G401.6 (cell line): ENCODE data around the gene B4GAT1.
A peak's percentile ranks its signal among the peaks of the same experiment; 100 is the strongest.
"Not testable (repeated sequence)": the region's sequence is repeated elsewhere in the genome, so short reads cannot be mapped to it uniquely, and the experiment has no call there.

ENCODE experiments used
- FAIRE-seq: peaks from 2 replicates; lab custom pipeline; 2012; peaks lifted over from hg19 to GRCh38; lab: Jason Lieb, UNC

Gene B4GAT1

DNA sequence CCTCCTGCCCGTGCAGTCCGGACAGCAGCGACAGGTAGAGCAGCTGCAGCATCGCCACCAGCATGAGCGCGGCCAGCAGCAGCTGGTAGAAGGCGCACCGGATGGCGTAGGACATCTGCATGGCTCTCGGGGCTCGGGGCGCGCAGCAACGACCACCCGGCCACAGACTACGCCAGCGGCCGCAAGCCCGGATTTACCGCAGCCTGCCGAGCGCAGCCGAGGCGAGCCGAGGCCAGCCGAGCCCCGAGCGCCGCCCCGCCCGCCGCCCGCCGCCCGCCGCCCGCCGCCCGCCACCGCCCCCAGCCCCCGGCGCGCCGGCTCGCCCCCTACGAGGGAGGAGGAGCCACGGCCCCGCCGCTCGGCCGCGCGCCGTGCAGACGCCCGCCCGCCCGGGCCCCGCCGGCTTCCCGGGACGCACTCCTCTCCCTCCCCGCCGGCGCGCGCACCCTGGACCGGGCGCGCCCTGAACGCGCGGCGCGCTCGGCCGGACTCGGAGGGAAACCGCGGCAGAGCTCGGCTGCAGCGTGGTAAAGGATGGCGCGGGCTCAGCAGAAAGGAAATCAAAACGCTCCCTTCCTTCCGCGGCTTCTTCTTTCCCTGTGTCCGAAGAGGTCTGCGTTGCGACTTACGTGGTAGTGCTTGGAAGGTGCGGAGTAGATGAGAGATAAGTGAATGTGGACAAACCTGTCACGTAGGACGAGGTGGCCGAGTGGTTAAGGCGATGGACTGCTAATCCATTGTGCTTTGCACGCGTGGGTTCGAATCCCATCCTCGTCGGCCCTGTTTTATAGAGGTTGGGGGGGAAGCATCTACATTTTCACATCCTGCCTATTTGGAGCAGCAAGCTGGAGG is at the start of gene B4GAT1:
Gene B4GAT1 (minus strand): TSS at position 205 of the 852 bp plus-strand sequence. CDS start 84 bp downstream, at position 121.
- FAIRE-seq = no peak

DNA sequence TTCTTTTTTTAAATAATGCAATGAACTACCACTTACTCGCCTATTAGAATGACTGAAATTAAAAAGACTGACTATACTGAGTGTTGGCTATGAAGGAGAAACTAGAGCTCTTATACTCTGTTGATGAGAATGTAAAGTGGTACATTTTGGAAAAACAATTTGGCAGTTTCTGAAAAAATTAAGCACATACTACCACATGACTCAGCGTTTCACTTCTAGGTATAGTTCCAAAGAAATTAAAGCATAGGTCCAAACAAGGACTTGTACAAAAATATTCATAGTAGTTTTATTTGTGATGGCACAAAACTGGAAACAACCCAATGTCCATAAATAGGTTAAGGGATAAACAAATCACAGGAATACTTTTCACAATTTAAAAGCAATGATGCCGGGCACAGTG is 46.5 kb upstream of the B4GAT1 start:
- no peak for FAIRE-seq

- no peak for FAIRE-seq
Measured at GRCh38 chr11:66391322-66391721, 43.9 kb upstream of the B4GAT1 start.

DNA sequence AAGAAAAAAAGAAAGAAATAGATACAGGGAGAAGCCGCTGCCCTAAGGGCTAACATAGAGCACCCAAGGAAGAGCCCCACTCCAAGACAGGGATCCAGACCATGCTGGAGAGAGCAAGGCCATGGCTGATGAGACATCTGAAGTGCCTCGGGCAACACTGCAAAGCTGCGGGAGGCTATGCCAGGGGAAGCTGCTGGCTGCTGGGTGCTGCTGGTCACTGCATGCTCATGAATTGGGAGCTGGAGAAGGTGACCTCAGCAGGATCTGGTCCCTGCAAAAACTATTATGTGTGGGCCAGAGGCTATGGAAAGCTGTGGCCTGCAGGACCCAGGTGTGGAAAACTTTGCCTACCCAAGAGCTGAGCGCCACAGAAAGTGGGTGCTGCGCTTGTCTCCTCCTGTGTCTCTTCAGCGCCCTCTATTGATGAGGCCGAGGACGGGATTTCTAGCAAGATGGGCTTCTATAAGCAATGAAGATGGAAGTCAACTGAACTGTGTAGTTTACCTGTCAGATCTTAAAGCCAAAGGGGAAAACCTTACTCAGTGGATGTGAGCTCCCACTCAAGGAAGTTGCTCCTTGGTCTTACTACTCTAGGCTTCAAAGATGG is 41.5 kb upstream of the B4GAT1 start:
- no peak for FAIRE-seq

GRCh38 chr11:66386171-66387069 is 39.0 kb upstream of the B4GAT1 start:
- peak; percentile 94 for FAIRE-seq

DNA sequence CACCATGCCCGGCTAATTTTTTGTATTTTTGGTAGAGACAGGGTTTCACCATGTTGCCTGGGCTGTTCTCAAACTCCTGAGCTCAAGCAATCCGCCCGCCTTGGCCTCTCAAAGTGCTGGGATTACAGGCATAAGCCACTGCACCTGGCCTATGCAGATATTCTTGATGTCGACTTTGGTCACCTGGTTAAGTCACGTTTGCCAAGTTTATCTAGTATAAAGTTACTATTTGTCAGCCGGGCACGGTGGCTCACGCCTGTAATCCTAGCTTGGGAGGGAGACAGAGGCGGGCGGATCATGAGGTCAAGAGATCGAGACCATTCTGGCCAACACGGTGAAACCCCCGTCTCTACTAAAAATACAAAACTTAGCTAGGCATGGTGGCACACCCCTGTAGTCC is 36.9 kb upstream of the B4GAT1 start:
- not testable (repeated sequence) for FAIRE-seq

- not testable (repeated sequence) for FAIRE-seq
Measured at GRCh38 chr11:66380264-66380663, 32.8 kb upstream of the B4GAT1 start.

- FAIRE-seq = not testable (repeated sequence)
Measured at GRCh38 chr11:66373690-66374287, 26.4 kb upstream of the B4GAT1 start.

- FAIRE-seq = no peak
Measured at GRCh38 chr11:66373265-66373664, 25.8 kb upstream of the B4GAT1 start.

DNA sequence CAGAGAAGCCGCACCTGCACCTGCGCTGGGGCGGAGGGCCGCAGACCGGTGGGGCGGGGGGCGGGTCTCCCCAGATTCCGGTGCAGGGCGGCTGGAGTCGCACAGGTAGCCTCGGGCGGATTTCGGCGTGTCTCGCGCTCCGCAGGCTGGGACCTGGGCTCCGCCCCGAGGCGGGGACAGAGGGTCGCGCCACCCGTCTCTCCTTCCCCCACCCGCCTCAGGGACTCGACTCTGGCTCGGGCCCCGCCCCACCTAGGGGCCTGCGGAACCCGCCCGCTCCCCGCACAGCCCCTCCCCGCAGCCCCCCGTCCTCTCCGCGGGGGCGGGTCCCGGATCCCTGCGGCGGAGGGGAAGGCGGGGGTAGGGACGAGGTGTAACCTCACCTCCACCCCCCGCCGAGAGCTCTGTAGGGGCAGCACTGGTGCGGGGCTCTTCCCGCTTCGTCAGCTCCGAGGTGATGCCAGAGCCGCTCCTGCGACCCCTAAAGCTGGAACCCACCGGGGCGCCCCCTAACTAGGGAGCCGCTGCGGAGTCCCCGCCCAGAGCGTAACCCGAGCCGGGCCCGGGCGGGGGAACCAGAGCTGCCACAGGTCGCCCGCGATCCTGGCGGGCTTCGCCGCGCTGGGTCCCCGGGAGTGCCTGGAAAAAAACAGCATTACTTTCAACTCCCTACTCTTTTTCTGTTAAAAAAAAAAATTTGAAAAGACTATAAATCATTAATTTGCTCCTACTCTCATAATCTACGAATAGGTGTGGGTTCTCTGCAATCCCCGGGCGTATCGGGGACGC is 24.4 kb upstream of the B4GAT1 start, which contains the start of gene SLC29A2:
Gene SLC29A2 (minus strand): TSS at position 134 of the 789 bp plus-strand sequence. CDS start 169 bp downstream, outside the sequence.
- peak; percentile 36 for FAIRE-seq

DNA sequence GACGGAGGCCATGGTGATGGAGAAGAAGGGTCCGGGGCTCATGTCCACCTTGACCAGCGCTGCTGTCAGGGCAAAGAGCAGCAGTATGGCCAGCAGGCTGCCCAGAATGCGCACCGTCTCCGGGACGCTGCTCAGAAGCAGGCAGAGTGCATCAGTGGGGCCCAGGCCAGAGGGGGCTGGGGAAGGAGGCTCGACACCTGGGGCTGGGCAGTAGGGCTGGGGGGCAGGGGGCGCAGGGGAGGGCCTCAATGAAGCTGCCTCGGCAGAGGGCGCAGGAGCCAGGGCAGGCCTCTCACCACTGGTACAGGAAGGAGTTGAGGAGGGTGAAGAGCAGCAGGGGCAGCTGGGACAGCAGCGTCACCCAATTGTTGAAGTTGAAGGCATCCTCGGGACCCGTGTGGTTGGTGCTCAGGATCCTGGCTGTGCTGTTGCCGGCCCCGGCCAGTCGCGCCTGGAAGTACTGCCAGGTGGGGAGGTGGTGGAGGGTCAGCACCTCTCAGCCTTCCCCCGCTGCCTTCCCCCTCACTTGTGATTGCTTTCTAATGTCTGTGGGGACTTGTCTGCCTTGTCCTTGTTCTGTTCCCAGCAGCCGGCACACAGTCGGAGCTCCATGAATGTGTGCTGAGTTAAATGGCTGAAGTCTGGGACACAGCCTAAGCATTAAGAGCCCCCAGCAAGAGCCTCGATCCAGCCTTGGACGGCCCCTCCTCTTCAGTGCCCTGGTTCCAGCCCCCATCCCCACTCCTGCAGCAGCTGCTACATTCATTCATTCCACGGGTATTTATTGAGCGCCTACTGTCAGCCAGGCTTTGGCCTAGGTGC is 21.9 kb upstream of the B4GAT1 start:
- no peak for FAIRE-seq

- FAIRE-seq = no peak
Measured at GRCh38 chr11:66368484-66368883, 21.1 kb upstream of the B4GAT1 start.

GRCh38 chr11:66367561-66368312 is 20.3 kb upstream of the B4GAT1 start:
- no peak for FAIRE-seq

DNA sequence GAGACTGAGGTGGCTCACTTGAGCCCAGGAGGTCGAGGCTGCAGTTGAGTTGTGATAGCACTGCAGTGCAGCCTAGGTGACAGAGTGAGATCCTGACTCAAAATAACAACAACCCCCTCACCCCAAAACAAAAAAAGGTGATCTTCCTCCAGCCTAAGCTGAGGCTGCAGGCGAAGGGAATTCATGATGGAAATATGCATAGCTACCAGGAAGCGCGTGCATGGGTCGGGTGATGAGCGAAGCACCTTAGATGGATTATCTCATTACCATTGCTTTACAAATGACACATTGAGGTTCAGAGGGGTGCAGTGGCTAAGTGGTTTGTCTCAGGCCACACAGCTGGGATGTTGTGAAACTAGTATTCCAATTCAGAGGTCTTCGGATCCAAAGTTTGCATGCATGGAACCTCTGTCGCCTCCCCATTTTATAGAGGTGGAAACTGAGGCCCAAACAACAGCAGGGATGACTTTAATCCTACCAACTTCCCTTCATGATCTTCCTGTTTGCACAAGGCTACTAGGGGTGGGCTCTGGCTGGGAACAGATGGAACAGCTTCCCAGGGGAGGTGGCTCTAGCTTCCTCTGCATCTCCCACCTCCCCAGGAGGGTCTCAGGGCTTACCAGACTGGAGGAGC is 19.5 kb upstream of the B4GAT1 start:
- FAIRE-seq = no peak

DNA sequence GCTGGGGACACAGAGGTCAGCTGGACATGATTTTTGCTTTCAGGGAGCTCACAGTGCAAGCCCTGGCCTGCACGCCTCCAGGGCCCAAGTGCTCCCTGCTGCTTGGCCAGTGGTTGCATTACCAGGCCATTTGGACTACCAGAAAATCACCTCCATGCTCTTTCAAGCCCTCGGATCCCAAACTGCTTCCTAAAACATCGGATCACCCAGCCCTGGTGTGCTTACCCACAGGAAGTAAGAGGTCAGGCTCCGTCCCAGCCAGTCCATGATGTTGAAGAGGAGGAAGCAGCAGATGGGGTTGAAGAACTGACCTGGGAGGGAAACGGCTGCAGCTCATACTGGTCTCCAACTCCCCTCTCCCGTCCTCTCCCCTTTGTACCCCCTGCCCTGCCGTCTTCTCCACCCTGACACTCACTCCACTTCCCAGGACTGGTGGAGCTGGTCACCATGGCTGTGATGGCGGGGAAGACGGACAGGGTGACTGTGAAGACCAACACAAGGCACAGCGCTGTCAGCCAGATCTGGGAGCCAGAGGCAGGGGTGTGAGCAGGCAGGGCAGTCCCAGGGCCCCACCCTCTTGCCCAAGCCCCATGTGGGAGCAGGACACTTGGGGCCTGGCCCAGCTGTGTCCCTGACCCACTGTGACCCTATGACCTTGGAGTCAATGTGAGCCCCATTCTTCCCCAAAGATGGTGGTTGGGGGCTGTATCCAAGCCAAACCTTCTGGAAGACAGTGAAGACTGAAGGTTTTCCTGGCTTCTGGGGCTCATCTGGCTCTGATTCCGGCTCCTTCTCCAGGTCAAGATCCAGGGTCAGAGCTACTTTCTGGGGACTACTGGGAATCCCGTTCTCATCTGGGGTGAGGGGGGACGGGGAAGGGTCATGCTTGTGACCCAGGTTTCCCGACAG is 18.5 kb upstream of the B4GAT1 start:
- no peak for FAIRE-seq

- FAIRE-seq = no peak
Measured at GRCh38 chr11:66365166-66365565, 17.7 kb upstream of the B4GAT1 start.

DNA sequence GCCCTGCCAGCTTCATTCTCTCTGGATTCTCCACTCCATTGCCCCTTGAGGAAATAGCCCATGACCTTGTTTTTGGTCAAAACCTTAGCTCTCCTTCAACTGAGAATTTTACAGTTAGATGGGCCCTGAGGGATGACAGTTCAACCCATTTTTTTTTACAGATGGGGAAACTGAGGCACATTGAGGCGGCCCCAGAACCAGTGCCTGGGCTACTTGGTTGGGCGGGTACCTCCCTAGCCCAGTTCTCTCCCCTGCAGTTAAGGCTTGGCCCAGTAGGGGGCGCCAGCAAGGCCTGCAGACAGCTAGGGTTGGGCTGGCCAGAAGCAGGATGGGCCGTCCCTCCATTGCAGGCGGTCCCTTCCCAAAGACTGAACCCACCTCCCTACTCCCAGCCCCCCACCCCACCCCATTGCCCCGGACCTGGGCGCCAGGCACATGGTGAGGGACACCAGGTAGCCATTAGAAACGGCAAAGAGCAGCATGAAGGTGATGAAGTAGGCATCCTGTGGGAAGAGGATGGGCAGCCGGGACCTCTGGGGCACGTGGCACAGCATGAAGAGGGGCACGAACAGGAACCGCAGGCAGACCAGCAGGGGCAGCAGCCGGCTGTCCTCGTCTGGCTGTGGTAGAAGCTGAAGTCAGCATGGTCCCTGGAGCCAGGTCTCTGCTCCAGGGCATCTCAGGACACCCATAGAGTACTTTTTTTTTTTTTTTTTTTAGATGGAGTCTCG is 16.5 kb upstream of the B4GAT1 start:
- FAIRE-seq = no peak
